Dedifferentiated amniotic fluid mesenchymal stem cell (primary cell): ENCODE results near the gene CCDC51.

Source experiments
- DNase-seq: peaks from one replicate; pipeline ENCODE4 v3.0.0-alpha.2; 2016; ENCODE audit errors: extremely low spot score

Gene CCDC51

GRCh38 chr3:48419149-48419548 lies 20.8 kb downstream of the CCDC51 start:
- no peak for DNase-seq

GRCh38 chr3:48418651-48419050 lies 21.3 kb downstream of the CCDC51 start:
- DNase-seq, result no peak

GRCh38 chr3:48418140-48418539 lies 21.8 kb downstream of the CCDC51 start:
- no peak for DNase-seq

- DNase-seq, result no peak
These were observed 22.3 kb downstream of the CCDC51 start for GRCh38 chr3:48417529-48418108.

- no peak for DNase-seq
These were observed 23.4 kb downstream of the CCDC51 start for GRCh38 chr3:48416546-48416945.

GRCh38 chr3:48416091-48416505 lies 23.8 kb downstream of the CCDC51 start:
- DNase-seq, result no peak

- DNase-seq, result no peak
These were observed 24.5 kb downstream of the CCDC51 start for GRCh38 chr3:48415251-48415953.

GRCh38 chr3:48414376-48415250 lies 25.3 kb downstream of the CCDC51 start:
- no peak for DNase-seq

GRCh38 chr3:48413611-48414010 lies 26.3 kb downstream of the CCDC51 start:
- no peak for DNase-seq

- no peak for DNase-seq
These were observed 26.8 kb downstream of the CCDC51 start for GRCh38 chr3:48413086-48413485.

GRCh38 chr3:48412375-48413001 lies 27.4 kb downstream of the CCDC51 start:
- DNase-seq, result no peak

GRCh38 chr3:48411606-48412374 lies 28.1 kb downstream of the CCDC51 start:
- DNase-seq, result no peak

GRCh38 chr3:48411041-48411588 lies 28.8 kb downstream of the CCDC51 start:
- DNase-seq, result no peak

GRCh38 chr3:48410205-48411040 lies 29.5 kb downstream of the CCDC51 start:
- no peak for DNase-seq

GRCh38 chr3:48409291-48410201 lies 30.4 kb downstream of the CCDC51 start:
- DNase-seq, result no peak

GRCh38 chr3:48408823-48409281 lies 31.1 kb downstream of the CCDC51 start:
- no peak for DNase-seq

GRCh38 chr3:48407542-48408099 lies 32.3 kb downstream of the CCDC51 start:
- no peak for DNase-seq
